NCI-H187 (cell line): ENCODE measurements around the gene ZNF264.
"Not testable (repeated sequence)": the region's sequence is repeated elsewhere in the genome, so short reads cannot be mapped to it uniquely, and the experiment has no call there.

Source experiments
- DNase-seq, 2 experiments: peaks; one replicate each; lab custom pipeline; 2025; lab: John Stamatoyannopoulos, UW

The ZNF264 gene

DNA sequence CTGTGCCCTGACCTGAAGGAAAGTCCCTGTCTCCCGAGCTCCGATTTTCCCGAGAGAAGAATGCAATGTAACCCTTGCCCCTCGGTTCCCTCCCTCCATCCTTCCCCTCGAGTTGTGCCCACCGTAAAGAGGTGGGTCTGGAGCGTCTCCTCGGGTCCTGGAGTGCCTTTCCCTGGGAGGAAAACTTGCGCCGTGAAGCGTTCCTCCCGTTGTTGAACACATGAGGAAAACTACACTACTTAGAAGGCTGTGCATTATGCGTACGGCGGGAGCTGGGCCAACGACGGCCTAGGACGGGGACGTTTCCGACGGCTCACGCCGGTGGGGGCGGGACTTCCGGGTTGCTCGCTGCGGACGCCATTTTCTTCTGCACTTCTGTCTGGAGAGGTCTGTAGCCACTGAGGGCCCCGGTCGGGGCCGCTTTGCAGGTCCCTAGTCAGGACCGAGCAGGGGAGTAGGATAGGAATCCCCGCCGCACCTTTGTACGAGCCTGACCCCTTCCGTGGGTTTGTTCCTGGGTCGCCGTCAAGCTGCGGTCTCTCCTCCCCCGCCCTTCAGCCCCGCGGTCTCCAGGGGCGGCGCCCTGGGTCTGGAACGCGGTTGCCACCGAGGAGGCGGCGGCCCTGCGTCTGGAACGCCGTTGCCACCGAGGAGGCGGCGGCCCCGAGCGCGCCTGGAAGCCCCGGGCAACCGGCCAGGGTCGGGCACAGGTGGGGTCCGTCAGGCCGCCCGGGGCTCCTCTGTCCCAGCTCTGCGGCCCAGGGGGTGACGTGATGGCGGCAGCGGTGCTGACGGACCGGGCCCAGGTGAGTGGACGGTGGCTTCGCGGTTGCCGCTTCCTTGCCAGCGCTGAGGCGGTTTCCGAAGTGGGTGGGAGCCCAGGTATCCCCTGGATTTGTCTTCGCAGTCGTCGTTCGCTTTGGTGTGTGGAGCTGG is at the start of gene ZNF264:
Gene ZNF264, plus strand, starts transcription at position 360 of the 936 bp plus-strand sequence. Its CDS starts 414 bp downstream, at position 774.
- peak; percentile 75 to 81 for DNase-seq

DNA sequence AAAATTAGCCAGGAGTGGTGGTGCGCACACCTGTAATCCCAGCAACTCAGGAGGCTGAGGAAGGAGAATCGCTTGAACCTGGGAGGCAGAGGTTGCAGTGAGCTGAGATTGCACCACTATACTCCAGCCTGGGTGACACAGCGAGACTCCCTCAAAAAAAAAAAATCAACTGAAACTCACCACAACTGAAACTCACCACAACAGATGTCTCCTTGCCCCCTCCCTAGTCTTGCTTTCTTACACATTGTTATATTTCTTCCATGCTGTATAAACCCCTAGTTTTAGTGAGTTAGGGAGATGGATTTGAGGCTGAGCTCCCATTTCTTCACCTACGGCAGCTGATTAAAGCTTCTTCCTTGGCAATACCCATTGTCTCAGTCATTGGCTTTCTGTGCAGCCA is 49.6 kb upstream of the ZNF264 start:
- DNase-seq, result no peak

DNA sequence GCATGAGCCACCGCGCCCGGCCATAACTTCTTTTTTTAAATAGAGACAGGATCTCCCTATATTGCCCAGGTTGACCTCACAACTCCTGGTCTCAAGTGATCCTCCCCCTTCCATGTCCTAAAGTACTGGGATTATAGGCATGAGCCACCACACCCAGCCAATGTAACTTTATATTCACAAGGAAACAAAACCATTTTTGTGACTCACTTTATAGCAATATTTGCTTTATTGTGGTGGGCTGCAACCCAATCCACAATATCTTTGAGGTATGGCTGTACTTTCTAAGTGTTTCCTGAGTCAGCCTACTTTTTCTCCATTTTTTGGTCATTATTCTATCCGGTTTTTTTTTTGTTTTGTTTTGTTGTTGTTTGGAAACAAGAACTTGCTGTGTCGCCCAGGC is 38.4 kb upstream of the ZNF264 start:
- DNase-seq, result no peak

- no peak for DNase-seq
These were observed 29.2 kb upstream of the ZNF264 start for GRCh38 chr19:57161985-57162539.

DNA sequence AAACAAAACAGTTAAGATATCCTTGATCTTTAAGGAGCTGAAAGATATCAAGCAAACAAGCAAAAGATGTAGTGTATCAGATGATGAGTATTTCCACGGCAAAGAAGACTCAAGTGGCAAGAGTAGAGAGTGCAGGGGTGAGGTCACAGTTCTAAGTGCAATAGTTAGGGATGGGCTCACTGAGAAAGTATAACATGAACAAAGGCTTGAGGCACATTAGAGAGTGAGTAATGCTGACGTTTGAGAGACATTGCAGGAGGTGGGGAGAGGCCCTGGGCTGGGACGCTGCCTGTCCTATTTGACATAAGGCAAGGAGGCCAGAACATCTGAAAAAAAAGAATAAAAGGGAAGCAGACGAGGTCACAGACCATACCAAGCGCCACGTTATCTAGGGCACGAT is 25.5 kb upstream of the ZNF264 start:
- no peak for DNase-seq

GRCh38 chr19:57167385-57167784 is 23.9 kb upstream of the ZNF264 start, which contains the start of gene DUXA:
DUXA (minus strand) TSS chr19:57167485; CDS start chr19:57167443, 42 bp downstream.
- no peak for DNase-seq

- DNase-seq, result no peak
These were observed 19.7 kb upstream of the ZNF264 start for GRCh38 chr19:57171551-57172081.

- no peak for DNase-seq
These were observed 999 bp upstream of the ZNF264 start for GRCh38 chr19:57190301-57190700.

DNA sequence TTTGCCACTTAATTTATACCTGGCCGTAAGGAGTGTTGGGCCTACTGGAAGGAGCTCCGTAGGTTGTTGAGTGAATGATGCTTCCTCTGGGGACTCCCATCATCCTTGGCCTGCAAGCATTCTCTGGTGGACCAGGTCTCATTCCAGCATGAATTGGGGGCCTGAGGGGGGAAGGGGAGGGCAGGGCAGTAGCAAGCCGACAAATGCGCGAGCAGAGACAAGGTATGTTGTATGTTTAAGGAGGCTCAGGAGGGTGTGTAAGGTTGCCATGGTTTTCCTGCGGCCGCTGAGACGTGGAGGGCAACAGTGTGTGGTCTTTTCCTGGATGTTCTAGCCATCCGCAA is 749 bp downstream of the ZNF264 start:
- no peak for DNase-seq

GRCh38 chr19:57192993-57193392 is 1.7 kb downstream of the ZNF264 start:
- DNase-seq, result no peak

GRCh38 chr19:57197874-57198273 is 6.6 kb downstream of the ZNF264 start:
- not testable (repeated sequence) for DNase-seq

- DNase-seq, result no peak
These were observed 10.9 kb downstream of the ZNF264 start for GRCh38 chr19:57202160-57202559.

- no peak for DNase-seq
These were observed 19.1 kb downstream of the ZNF264 start for GRCh38 chr19:57210381-57210780.

- no peak for DNase-seq
These were observed 20.8 kb downstream of the ZNF264 start for GRCh38 chr19:57212109-57212508.

GRCh38 chr19:57227502-57227901 is 36.2 kb downstream of the ZNF264 start:
- DNase-seq, result no peak

DNA sequence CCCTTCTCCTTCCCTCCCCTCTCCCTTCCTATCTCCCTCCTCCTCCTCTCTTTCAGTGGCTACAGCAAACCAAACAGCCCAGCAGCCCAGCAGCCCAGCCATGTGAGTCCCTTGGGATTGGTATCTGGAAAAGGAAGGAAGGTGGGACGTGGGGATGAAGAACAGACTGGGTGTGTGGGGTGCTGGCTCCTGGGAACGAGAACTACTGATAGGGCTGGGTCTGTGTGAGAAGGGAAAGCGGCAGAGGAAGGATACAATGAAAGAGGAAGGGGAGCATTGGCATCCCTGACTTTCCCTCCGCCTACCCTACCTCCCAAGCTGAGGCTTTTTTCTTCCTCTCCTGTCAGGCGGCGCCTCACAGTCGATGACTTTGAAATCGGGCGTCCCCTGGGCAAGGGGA is 40.4 kb downstream of the ZNF264 start:
- no peak for DNase-seq

DNA sequence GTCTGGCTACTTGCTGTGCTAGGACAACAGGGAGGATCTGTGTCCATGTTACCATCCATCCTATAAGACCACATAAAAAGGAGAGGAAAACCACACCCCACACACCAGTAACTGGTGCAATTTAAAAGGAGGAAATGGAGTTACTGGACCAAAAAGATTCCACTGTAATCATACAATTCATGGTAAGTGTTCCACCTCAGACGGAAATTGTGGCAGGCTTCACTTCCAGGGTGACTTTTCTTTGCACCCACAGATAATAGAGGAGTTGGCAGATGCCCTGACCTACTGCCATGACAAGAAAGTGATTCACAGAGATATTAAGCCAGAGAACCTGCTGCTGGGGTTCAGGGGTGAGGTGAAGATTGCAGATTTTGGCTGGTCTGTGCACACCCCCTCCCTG is 41.9 kb downstream of the ZNF264 start:
- no peak for DNase-seq

- no peak for DNase-seq
These were observed 48.6 kb downstream of the ZNF264 start for GRCh38 chr19:57239982-57240310.

GRCh38 chr19:57240311-57241090 is 49.2 kb downstream of the ZNF264 start, which contains the start of gene ZNF805:
ZNF805 (plus strand) TSS chr19:57240632; CDS start chr19:57240892, 260 bp downstream.
- DNase-seq, result peak; percentile 90 to 93

DNA sequence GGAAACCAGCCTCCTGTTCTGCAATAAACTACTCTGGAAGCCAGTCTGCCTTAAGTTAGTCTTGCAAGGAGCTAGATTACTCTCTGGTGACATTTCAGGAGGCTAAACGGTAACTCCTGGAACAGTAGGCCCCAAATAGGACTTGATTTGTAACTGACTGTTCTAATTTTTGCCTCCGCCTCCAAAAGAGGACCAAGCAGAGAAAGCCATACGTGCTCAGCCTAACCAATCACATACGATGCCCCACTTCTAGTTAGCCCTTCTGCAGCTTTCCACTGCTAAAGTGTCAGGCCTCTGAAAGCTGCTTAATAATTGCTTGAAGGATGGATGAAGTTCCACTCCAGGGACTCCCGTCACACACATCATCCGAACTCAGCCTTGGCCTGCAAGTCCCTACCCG is 49.9 kb downstream of the ZNF264 start:
- no peak for DNase-seq

GRCh38 chr19:57242821-57243220 is 51.5 kb downstream of the ZNF264 start:
- DNase-seq, result no peak

DNA sequence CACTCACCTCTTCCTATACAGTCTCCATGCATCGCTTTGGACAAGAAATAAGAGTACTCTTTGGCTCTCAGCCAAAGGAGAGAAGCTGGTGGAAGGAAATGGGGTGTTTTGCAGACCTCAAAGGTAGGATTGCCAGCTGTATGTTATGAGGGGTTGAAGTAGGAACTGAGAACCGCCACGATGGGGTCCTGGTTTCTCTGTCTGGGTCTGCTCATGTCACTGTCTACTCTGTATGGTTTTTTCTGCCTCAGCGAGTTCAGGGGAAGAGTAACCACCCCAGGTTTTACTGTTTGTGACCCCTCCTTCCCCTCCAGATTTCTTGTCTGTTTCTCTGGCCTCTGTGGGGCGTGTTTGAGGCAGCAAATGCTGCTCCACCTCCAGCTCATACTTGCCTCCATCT is 53.2 kb downstream of the ZNF264 start:
- no peak for DNase-seq
